OCI-LY3 (cell line): Measurements from ENCODE around the gene AASS.

Experiments used
- H2AFZ ChIP-seq: fragments of 200-600, 300-600 bp; shearing (Covaris generic); 2 replicates; pipeline ENCODE4 v1.6.0; 2014; ENCODE audit warnings: antibody characterized with exemption, low read depth, low read length
- H3K27ac ChIP-seq: fragments of 200-600, 300-600 bp; sonication (generic); 2 replicates; pipeline ENCODE4 v1.5.1; 2014; ENCODE audit warnings: mild to moderate bottlenecking, low read length, moderate library complexity, mixed read lengths
- H3K27me3 ChIP-seq: fragments of 200-600, 300-600 bp; sonication (generic); 2 replicates; pipeline ENCODE4 v1.6.1; 2014; ENCODE audit warnings: low read depth, low read length, mixed read lengths
- H3K36me3 ChIP-seq: fragments of 200-600, 300-600 bp; sonication (generic); replicated peaks from 2 replicates; pipeline ENCODE3; 2014; ENCODE audit warnings: low read depth, low read length, mixed read lengths
- H3K4me1 ChIP-seq: fragments of 300-600, 200-600 bp; sonication (generic); 2 replicates; pipeline ENCODE4 v1.6.1; 2014; ENCODE audit warnings: low read length, mixed read lengths
- H3K4me2 ChIP-seq: fragments of 200-600, 300-600 bp; sonication (generic); 2 replicates; pipeline ENCODE4 v1.6.1; 2014; ENCODE audit warnings: low read length, mixed read lengths
- H3K4me3 ChIP-seq: fragments of 300-600, 200-600 bp; sonication (generic); 2 replicates; pipeline ENCODE4 v1.5.1; 2014; ENCODE audit warnings: antibody characterized with exemption, mild to moderate bottlenecking, low read length, moderate library complexity
- H3K79me2 ChIP-seq: fragments of 300-600, 200-600 bp; shearing (Covaris generic); 2 replicates; pipeline ENCODE4 v1.6.1; 2014; ENCODE audit warnings: mild to moderate bottlenecking, low read length, mixed read lengths
- H3K9ac ChIP-seq: fragments of 300-600, 200-600 bp; shearing (Covaris generic); 2 replicates; pipeline ENCODE4 v1.6.0; 2014; ENCODE audit warnings: mild to moderate bottlenecking, low read length, moderate library complexity
- H3K9me3 ChIP-seq: fragments of 200-600, 300-600 bp; shearing (Covaris generic); 2 replicates; pipeline ENCODE4 v1.6.1; 2014; ENCODE audit warnings: low read length, mixed read lengths; ENCODE audit not compliant: insufficient read depth
- H4K20me1 ChIP-seq: fragments of 200-600, 300-600 bp; sonication (generic); 2 replicates; pipeline ENCODE4 v1.6.1; 2016; ENCODE audit warnings: low read length, mixed read lengths; ENCODE audit not compliant: insufficient read depth
- CTCF ChIP-seq: fragments of 200-600, 300-600 bp; sonication (generic); IDR thresholded peaks from 2 replicates; pipeline ENCODE4 v1.5.1; 2014; ENCODE audit warnings: antibody characterized with exemption, low read length, low read depth
- EZH2phosphoT487 ChIP-seq: fragments of 200-600 bp; shearing (Covaris generic); IDR thresholded peaks from 2 replicates; pipeline ENCODE4 v1.6.1; 2018; ENCODE audit warnings: antibody characterized with exemption, mixed run types, low read depth

Gene AASS

DNA sequence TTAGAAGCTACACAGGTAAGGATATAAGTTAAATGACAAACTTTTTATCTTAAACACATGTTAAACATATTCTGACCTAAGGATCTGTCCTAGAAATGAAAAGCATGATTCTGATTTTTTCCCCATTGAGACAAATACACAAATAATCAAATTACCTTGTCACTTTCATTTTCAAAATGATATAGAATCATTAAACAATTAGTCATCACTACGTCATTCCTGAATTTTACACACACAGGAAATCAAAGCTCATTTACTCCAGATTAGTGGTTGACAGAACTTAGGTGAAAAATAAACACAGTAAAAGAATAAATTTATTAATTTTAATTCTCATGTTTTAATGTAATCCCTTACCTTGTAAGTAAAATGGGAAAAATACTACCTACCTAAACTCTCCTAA lies 89.0 kb downstream of the AASS start:
- H3K4me1 ChIP-seq, result 0 out of 2 replicates have a peak, but pooled peaks cover 4% of the 10 kb centered on the region
- TF ChIP-seq EZH2phosphoT487 (no peak), CTCF (no peak)
- H3K27ac ChIP-seq, result no peak overlapping the region
- H4K20me1 ChIP-seq, result no peaks in the 10 kb centered on the region
- no peaks in the 10 kb centered on the region for H3K27me3 ChIP-seq
- no peak overlapping the region for H3K9ac ChIP-seq
- H3K4me2 ChIP-seq, result no peak overlapping the region
- no peaks in the 10 kb centered on the region for H3K9me3 ChIP-seq
- H3K36me3 ChIP-seq, result no peaks in the 10 kb centered on the region
- H3K79me2 ChIP-seq, result no peaks in the 10 kb centered on the region
- no peak overlapping the region for H2AFZ ChIP-seq
- H3K4me3 ChIP-seq, result no peak overlapping the region

- Histone ChIP-seq H2AFZ (no peak overlapping the region), H3K4me1 (0 out of 2 replicates have a peak, but pooled peaks cover 4% of the 10 kb centered on the region), H3K4me2 (no peak overlapping the region), H3K79me2 (no peaks in the 10 kb centered on the region), H3K4me3 (no peak overlapping the region), H3K27me3 (no peaks in the 10 kb centered on the region), H3K9ac (no peak overlapping the region), H3K27ac (no peak overlapping the region), H3K9me3 (no peaks in the 10 kb centered on the region), H4K20me1 (no peaks in the 10 kb centered on the region), H3K36me3 (no peaks in the 10 kb centered on the region)
- TF ChIP-seq EZH2phosphoT487, result no peak
- no peak for TF ChIP-seq CTCF
Observed at GRCh38 chr7:122054393-122054792, 89.7 kb downstream of the AASS start.

GRCh38 chr7:122046402-122046801 lies 97.6 kb downstream of the AASS start:
- H3K9me3 ChIP-seq, result no peaks in the 10 kb centered on the region
- no peak overlapping the region for H3K4me2 ChIP-seq
- no peak overlapping the region for H3K27ac ChIP-seq
- H3K27me3 ChIP-seq, result no peaks in the 10 kb centered on the region
- no peak overlapping the region for H3K9ac ChIP-seq
- H3K4me3 ChIP-seq, result no peak overlapping the region
- H3K79me2 ChIP-seq, result no peaks in the 10 kb centered on the region
- TF ChIP-seq CTCF, result no peak
- no peak for TF ChIP-seq EZH2phosphoT487
- no peaks in the 10 kb centered on the region for H3K36me3 ChIP-seq
- H4K20me1 ChIP-seq, result no peaks in the 10 kb centered on the region
- H2AFZ ChIP-seq, result no peak overlapping the region
- no peaks in the 10 kb centered on the region for H3K4me1 ChIP-seq

- no peaks in the 10 kb centered on the region for H3K9me3 ChIP-seq
- H3K4me1 ChIP-seq, result peaks cover 4% of the 10 kb centered on the region; the same call in 1 of the 2 replicates
- no peaks in the 10 kb centered on the region for H3K36me3 ChIP-seq
- no peak overlapping the region for H2AFZ ChIP-seq
- no peaks in the 10 kb centered on the region for H3K79me2 ChIP-seq
- H3K4me2 ChIP-seq, result no peak overlapping the region
- no peaks in the 10 kb centered on the region for H4K20me1 ChIP-seq
- TF ChIP-seq EZH2phosphoT487, result no peak
- TF ChIP-seq CTCF, result no peak
- no peak overlapping the region for H3K9ac ChIP-seq
- no peak overlapping the region for H3K27ac ChIP-seq
- H3K27me3 ChIP-seq, result no peaks in the 10 kb centered on the region
- H3K4me3 ChIP-seq, result no peak overlapping the region
Observed at GRCh38 chr7:122040147-122040546, 103.9 kb downstream of the AASS start.
